Lung (tissue), 12 donors: ENCODE measurements around the gene GAB2. TPM values are rescaled to one million over a fixed set of nuclear protein-coding genes. Genes with fewer than 3 reads are reported as not detected.

ENCODE experiments used
- ATAC-seq: fragments of 200-7000 bp; cut with Tn5 transposase; one replicate; pipeline ENCODE4 v1.9.1; 2020; ENCODE audit warnings: moderate number of reproducible peaks; ENCODE audit not compliant: insufficient read depth, low FRiP score
- DNase-seq, 3 donors: peaks; one replicate each; pipeline ENCODE4 v3.0.0-alpha.2; 2013 to 2017
- H3K27ac ChIP-seq, 2 donors: one replicate each; pipeline ENCODE4 v1.5.1; 2013; ENCODE audit warnings: mild to moderate bottlenecking in 2 of 2, moderate library complexity in 2 of 2, control low read depth in 1 of 2, inconsistent platforms in 1 of 2, low read depth in 1 of 2, low read length in 1 of 2
- H3K27me3 ChIP-seq, 3 donors: one replicate each; pipeline ENCODE4 v1.5.1; 2013; ENCODE audit warnings: low read length in 2 of 3; ENCODE audit not compliant: control insufficient read depth in 3 of 3, insufficient read depth in 3 of 3
- H3K36me3 ChIP-seq, 4 donors: one replicate each; pipeline ENCODE4 v1.5.1; 2013; ENCODE audit warnings: low read length in 4 of 4, mild to moderate bottlenecking in 1 of 4, moderate library complexity in 1 of 4; ENCODE audit not compliant: control insufficient read depth in 4 of 4, insufficient read depth in 4 of 4
- H3K4me1 ChIP-seq, 5 donors: one replicate each; pipeline ENCODE4 v1.5.1; 2013; ENCODE audit warnings: low read length in 5 of 5, mild to moderate bottlenecking in 2 of 5, moderate library complexity in 1 of 5; ENCODE audit not compliant: control insufficient read depth in 5 of 5, insufficient read depth in 5 of 5
- H3K4me3 ChIP-seq: one replicate; pipeline ENCODE4 v1.5.1; 2013; ENCODE audit warnings: mild to moderate bottlenecking, control low read depth, moderate library complexity
- H3K9ac ChIP-seq, 2 donors: one replicate each; pipeline ENCODE4 v1.5.1; 2013; ENCODE audit warnings: low read length in 2 of 2, control low read depth in 1 of 2; ENCODE audit not compliant: insufficient read depth in 1 of 2
- H3K9me3 ChIP-seq, 4 donors: one replicate each; pipeline ENCODE4 v1.5.1; 2013; ENCODE audit warnings: low read length in 3 of 4, mild to moderate bottlenecking in 1 of 4, moderate library complexity in 1 of 4; ENCODE audit not compliant: control insufficient read depth in 4 of 4, insufficient read depth in 3 of 4
- CTCF ChIP-seq: IDR thresholded peaks from 2 replicates; pipeline ENCODE4 v1.5.1; 2012; ENCODE audit warnings: mild to moderate bottlenecking; ENCODE audit errors: control extremely low read depth, extremely low read depth
- WGBS, 2 donors: extraction: QIAGEN DNeasy Blood & Tissue Kit; methylation state at CpG; one replicate each; pipeline ENCODE4 v1.1.7; 2013; 5-methylcytosine and 5-hydroxymethylcytosine counted together
- polyA plus RNA-seq, 2 donors: library from polyadenylated mRNA; stranded (reverse); fragments of 200-250 nt; gene quantifications; one replicate each; pipeline ENCODE4 v1.2.1, GENCODE V29; 2013
- total RNA-seq, 2 donors: library from RNA; depleted of rRNA in 1 of 2; stranded (reverse); fragments of >200 nt in 1 of 2; gene quantifications; one replicate each; pipeline ENCODE4 v1.2.1, GENCODE V29; 2014 to 2021
- donor health status: control.
- donor health status: control.
- donor health status: Bipolar disorder and iron deficiency.
- donor health status: healthy.
- donor health status: DM: yes; HTN: yes; CAD: no.

GAB2 gene
- total and polyA plus RNA-seq, 4 donors = 17.8 to 47.9 (median 23.1) TPM

- Histone ChIP-seq H3K9ac (no peak overlapping the region), H3K27ac (no peak overlapping the region), H3K9me3 (peaks cover 0 to 2% (median 0%) of the 10 kb centered on the region in 4 donors), H3K27me3 (no peaks in the 10 kb centered on the region), H3K4me3 (no peak overlapping the region), H3K36me3 (peaks cover 0 to 23% (median 4%) of the 10 kb centered on the region in 4 donors), H3K4me1 (peaks cover 0 to 4% (median 0%) of the 10 kb centered on the region in 5 donors)
- WGBS, 2 donors = 86 to 89% methylated on average over 40 of the region's 40 CpGs
- no peak for TF ChIP-seq CTCF
- no peak for DNase-seq
- no peak for ATAC-seq
Observed at GRCh38 chr11:78196661-78197091, 220.9 kb downstream of the GAB2 start.

- TF ChIP-seq CTCF = no peak
- peak; percentile 15 to 57 (median 55) for DNase-seq
- H3K36me3 ChIP-seq = peaks cover 0 to 21% (median 4%) of the 10 kb centered on the region in 4 donors
- H3K9ac ChIP-seq = no peak overlapping the region
- 65 to 69% methylated on average over 49 to 60 of the region's 60 CpGs for whole genome bisulfite sequencing, 2 donors
- H3K4me3 ChIP-seq = no peak overlapping the region
- ATAC-seq = no peak
- peaks cover 0 to 7% (median 0%) of the 10 kb centered on the region in 5 donors for H3K4me1 ChIP-seq
- H3K27me3 ChIP-seq = no peaks in the 10 kb centered on the region
- peaks cover 0 to 2% (median 0%) of the 10 kb centered on the region in 4 donors for H3K9me3 ChIP-seq
- H3K27ac ChIP-seq = no peak overlapping the region
Observed at GRCh38 chr11:78195917-78196560, 221.6 kb downstream of the GAB2 start.

- Histone ChIP-seq H3K4me1 (peaks cover 0 to 14% (median 0%) of the 10 kb centered on the region in 5 donors), H3K27me3 (no peaks in the 10 kb centered on the region), H3K27ac (no peak overlapping the region), H3K36me3 (peaks cover 0 to 12% (median 3%) of the 10 kb centered on the region in 4 donors), H3K9ac (no peak overlapping the region), H3K9me3 (peaks cover 0 to 2% (median 0%) of the 10 kb centered on the region in 4 donors), H3K4me3 (no peak overlapping the region)
- TF ChIP-seq CTCF = no peak
- 95 to 100% methylated on average over 3 of the region's 3 CpGs for WGBS, 2 donors
- ATAC-seq (no peak), DNase-seq (no peak)
Observed at GRCh38 chr11:78194490-78194889, 223.1 kb downstream of the GAB2 start.
